ENCODE data around the gene DNAH17. TPM values are rescaled to one million over a fixed set of nuclear protein-coding genes. Genes with fewer than 3 reads are reported as not detected.
A peak's percentile ranks its signal among the peaks of the same experiment; 100 is the strongest.

DNAH17 gene
- total RNA-seq, 1 donor from 2014 or later, result 2.8 TPM

DNA sequence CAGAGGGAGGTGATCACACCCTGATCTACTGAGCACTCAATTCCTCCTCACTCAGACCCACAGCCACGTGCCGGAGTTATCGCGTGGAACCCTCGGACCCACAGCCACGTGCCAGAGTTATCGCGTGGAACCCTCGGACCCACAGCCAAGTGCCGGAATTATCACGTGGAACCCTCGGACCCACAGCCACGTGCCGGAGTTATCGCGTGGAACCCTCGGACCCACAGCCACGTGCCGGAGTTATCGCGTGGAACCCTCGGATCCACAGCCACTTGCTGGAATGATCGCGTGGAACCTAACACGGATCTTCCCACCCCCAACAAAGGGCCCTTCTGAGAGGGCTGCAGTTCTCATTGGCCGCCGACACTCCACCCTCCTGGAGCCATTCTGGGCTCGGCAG, 101.0 kb downstream of the DNAH17 start:
- TF ChIP-seq, protein P1, sequence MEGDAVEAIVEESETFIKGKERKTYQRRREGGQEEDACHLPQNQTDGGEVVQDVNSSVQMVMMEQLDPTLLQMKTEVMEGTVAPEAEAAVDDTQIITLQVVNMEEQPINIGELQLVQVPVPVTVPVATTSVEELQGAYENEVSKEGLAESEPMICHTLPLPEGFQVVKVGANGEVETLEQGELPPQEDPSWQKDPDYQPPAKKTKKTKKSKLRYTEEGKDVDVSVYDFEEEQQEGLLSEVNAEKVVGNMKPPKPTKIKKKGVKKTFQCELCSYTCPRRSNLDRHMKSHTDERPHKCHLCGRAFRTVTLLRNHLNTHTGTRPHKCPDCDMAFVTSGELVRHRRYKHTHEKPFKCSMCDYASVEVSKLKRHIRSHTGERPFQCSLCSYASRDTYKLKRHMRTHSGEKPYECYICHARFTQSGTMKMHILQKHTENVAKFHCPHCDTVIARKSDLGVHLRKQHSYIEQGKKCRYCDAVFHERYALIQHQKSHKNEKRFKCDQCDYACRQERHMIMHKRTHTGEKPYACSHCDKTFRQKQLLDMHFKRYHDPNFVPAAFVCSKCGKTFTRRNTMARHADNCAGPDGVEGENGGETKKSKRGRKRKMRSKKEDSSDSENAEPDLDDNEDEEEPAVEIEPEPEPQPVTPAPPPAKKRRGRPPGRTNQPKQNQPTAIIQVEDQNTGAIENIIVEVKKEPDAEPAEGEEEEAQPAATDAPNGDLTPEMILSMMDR (IDR thresholded peaks at IDR 0.05), result no peak
- intact Hi-C loops (cut with DNase I), result no loop called here
- Histone ChIP-seq H3K9me3 (no peaks in the 10 kb centered on the region), H3K4me1 (no peaks in the 10 kb centered on the region), H3K27me3 (peaks cover 4% of the 10 kb centered on the region), H3K4me3 (no peak overlapping the region), H3K36me3 (no peaks in the 10 kb centered on the region), H3K27ac (no peak overlapping the region)
- no peak for DNase-seq
- no peak for ATAC-seq

DNA sequence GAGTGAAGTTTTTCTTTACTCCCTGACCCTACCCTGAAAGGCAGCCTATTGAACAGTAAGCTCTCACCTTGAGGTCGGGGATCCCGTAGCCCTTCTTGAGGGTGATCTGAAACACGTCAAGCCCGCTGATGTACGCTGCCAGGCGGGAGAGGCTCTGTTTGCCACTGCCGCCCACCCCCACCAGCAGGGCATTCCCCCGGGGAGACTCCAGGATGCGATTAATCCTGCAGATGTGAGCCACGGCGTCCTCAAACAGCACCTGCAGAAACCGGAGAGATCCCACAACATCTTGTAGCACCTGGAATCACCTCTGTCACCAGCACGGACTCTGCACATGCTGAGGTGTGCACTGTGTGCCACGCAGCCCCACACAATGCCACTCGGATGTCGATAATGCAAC, 102.0 kb downstream of the DNAH17 start:
- ATAC-seq (no peak), DNase-seq (no peak)
- Histone ChIP-seq H3K36me3 (no peaks in the 10 kb centered on the region), H3K4me1 (no peaks in the 10 kb centered on the region), H3K27me3 (peaks cover 4% of the 10 kb centered on the region), H3K4me3 (no peak overlapping the region), H3K27ac (no peak overlapping the region), H3K9me3 (no peaks in the 10 kb centered on the region)
- TF ChIP-seq, protein P1 (IDR thresholded peaks at IDR 0.05), result no peak
- intact Hi-C loops (cut with DNase I), result no loop called here

DNA sequence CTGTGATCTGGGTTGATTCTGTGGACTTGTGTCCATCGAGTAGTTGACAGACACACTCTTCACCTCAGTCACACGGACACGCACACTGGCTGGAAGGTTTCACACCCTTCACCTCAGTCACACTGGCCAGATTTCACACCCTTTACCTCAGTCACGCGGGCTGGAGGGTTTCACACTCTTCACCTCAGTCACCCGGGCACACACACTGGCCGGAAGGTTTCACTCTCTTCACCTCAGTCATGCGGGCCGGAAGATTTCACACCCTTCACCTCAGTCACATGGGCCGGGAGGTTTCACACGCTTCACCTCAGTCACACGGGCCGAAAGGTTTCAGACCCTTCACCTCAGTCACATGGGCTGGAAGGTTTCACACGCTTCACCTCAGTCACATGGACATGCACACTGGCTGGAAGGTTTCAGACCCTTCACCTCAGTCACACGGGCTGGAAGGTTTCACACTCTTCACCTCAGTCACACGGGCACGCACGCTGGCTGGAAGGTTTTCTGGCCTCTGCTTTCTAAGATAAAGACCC, 102.5 kb downstream of the DNAH17 start:
- Histone ChIP-seq H3K4me1 (no peaks in the 10 kb centered on the region), H3K27me3 (peaks cover 4% of the 10 kb centered on the region), H3K36me3 (no peaks in the 10 kb centered on the region), H3K9me3 (no peaks in the 10 kb centered on the region), H3K4me3 (no peak overlapping the region), H3K27ac (no peak overlapping the region)
- ATAC-seq (peak; percentile 10), DNase-seq (no peak)
- intact Hi-C loops (cut with DNase I), result no loop called here
- TF ChIP-seq, protein P1 (IDR thresholded peaks at IDR 0.05), result no peak

DNA sequence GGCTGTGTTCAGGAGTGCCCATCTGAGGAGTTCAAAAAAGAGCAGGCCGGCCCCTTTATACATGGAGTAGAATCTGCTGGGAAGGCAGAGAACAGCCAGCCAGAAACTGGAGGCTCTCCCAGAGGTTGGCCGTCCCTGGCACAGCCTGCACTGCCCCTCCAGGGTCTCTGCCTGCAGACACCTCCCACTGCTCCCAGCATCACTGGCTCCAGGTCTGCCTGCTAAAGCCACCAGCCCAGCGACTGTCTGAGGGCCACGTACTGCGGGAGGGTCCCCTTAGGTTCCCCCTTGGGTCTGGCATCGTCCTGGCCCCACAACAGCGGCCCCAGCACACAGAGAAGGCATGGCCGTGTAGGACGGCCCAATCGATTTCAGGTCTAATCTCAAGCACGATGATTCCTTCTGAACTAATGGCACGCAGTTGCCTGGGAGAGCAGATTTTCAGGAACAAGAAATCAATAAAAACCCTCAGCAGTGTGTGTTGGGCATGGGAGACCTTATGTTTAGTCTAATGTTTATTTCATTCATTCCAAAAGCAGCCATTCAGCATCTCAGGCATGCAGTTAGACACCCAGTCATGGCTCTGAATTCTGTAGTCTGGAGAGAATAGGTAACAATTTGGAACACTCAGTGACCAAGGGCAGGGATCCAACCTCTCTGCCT, 103.1 kb downstream of the DNAH17 start:
- Histone ChIP-seq H3K4me1 (no peaks in the 10 kb centered on the region), H3K36me3 (no peaks in the 10 kb centered on the region), H3K9me3 (no peaks in the 10 kb centered on the region), H3K27ac (no peak overlapping the region), H3K27me3 (peaks cover 4% of the 10 kb centered on the region), H3K4me3 (no peak overlapping the region)
- intact Hi-C loops (cut with DNase I), result no loop called here
- ATAC-seq, result no peak
- TF ChIP-seq, protein P1 (IDR thresholded peaks at IDR 0.05), result no peak
- DNase-seq, result no peak

DNA sequence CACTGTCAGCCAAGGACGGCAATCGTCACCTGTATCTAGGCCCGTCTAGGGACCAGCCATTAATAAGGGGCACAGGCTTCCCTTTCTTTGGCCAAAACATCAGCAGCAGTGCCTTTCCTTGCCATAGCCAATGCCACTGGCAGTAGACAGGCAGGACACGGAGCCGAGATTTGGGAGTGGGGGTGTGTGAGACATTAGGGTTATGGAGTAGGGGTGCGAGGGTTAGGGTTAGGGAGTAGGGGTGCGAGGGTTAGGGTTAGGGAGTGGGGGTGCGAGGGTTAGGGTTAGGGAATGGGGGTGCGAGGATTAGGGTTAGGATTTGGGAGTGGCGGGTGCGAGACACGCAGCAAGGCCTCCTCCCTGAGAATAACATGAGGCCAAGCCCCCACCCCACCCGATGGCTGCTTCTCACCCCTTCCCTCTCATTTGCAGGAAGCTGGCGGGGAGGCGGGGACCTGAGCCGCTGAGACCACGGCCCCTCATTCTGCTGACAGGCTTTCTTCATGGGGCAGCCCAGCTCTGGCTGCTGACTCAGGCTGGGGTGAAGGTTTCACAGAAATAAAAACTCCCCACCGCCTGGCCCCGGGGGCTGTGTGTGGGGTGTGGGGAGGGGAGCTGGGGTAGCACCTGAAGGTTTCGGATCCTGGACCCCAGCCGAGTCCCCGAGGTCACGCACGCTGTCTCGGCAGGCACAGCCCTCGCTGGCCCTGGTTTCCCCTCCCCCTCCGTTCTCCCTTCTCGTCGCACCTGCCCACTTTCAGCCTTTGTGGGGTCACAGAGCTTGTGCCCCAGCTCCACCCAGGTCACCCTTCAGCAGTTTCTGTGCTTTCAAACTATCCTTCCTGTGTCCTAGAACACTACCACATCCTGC, 104.9 kb downstream of the DNAH17 start:
- no peak for DNase-seq
- Histone ChIP-seq H3K27ac (no peak overlapping the region), H3K4me3 (no peak overlapping the region), H3K4me1 (no peaks in the 10 kb centered on the region), H3K9me3 (no peaks in the 10 kb centered on the region), H3K27me3 (peaks cover 4% of the 10 kb centered on the region), H3K36me3 (no peaks in the 10 kb centered on the region)
- no peak for ATAC-seq
- TF ChIP-seq, protein P1 (IDR thresholded peaks at IDR 0.05), result no peak
- intact Hi-C loops (cut with DNase I), result no loop called here
